Measurements from ENCODE around the gene MAPKAPK3.
A peak's percentile ranks its signal among the peaks of the same experiment; 100 is the strongest.

GRCh38 chr3:50607271-50608091, 9.5 kb upstream of the MAPKAPK3 start:
- TF ChIP-seq POLR2AphosphoS5 (IDR thresholded peaks at IDR 0.05) (no peak), CTCF (IDR thresholded peaks at IDR 0.05) (no peak), EP300 (IDR thresholded peaks at IDR 0.05) (no peak), POLR2A (IDR thresholded peaks at IDR 0.05) (peak in 1 of 4 donors; percentile 7)

Data from upper lobe of left lung (tissue), 4 donors.